LHCN-M2 (cell line): ENCODE measurements around the gene ADORA2B. TPM values are rescaled to one million over a fixed set of nuclear protein-coding genes. Genes with fewer than 3 reads are reported as not detected.
"Not testable (repeated sequence)": the region's sequence is repeated elsewhere in the genome, so short reads cannot be mapped to it uniquely, and the experiment has no call there.

Experiments used
- DNase-seq: peaks from one replicate; pipeline ENCODE4 v3.0.0-alpha.2; 2012; ENCODE audit warnings: low read depth
- total RNA-seq: library from RNA; depleted of rRNA; stranded (reverse); fragments of >200 nt; gene quantifications from 2 replicates; pipeline ENCODE4 v1.2.3, GENCODE V29; 2014

ADORA2B gene
- total RNA-seq, 1 experiment from 2014 or later: 27.8 TPM

DNA sequence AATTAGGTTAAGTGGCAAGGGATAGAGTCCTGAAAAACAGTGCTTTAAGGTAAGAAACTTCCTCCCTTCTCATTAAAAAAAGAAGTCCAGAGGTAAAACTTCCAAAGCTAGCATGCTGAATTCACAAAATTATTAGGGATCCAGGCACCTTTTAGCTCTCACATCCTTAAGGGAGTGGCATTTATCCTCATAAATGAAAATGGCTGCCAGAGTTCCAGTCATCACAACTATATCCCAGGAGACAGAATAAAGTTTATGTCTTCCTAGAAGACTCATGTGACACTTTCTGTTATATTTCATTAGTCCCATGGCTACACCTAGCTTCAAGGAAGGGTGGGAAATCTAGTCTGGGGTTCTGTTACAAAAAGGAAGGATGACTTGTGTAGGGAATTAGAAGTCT, 23.3 kb upstream of the ADORA2B start:
- DNase-seq: no peak

DNA sequence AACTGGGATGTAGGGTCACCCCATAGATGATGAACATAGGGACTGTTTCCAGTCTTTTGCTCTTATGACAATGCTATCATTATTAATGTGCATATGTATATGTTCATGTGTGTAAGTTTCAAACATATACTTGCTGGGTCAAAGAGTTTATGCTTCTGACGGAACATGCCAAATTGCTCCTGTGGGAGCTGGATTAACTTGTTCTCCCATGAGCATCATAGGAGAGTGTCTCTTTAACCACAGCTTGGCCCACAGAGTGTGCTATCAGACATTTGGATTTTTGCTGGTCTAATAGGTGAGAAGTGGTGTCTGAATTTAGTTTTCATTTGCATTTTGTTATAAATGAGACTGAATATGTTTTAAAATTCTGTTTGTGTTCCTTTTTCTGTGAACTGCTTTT, 22.3 kb upstream of the ADORA2B start:
- DNase-seq: no peak

DNA sequence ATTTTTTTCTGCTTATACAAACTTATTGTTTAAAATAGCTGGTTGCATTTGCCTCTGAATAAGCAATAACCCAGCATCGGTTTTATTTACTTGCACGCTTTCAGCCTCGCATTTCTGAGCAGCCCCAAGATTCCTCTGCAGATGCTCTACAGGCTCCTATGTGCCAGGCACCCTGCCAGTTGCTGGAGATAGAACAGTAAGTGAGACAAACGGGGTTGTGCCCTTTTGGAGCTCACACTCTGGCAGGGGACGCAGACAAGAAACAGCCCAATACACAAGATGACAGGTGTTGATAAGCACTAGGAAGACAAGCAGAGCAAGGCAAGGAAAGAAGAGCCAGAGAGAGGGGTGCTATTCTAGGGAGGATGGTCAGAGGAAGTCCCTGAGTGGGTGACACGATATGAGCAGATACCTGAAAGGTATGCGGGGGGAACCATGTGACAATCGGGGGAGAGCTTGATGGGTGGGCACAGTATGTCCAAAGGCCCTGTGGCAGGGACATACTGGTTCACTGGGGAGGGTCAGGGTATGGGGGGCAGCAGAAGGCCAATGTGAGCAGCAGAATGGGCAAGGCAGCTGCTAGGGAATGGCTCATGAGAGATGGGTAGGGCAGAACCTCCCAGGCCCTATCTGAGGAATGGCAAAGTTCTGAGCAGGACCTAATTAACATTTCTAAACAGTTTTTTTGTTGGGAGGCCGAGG, 18.7 kb upstream of the ADORA2B start:
- DNase-seq: no peak

- DNase-seq: no peak
These were observed 16.6 kb upstream of the ADORA2B start for GRCh38 chr17:15928286-15928785.

- DNase-seq: no peak
These were observed 15.0 kb upstream of the ADORA2B start for GRCh38 chr17:15929941-15930340.

DNA sequence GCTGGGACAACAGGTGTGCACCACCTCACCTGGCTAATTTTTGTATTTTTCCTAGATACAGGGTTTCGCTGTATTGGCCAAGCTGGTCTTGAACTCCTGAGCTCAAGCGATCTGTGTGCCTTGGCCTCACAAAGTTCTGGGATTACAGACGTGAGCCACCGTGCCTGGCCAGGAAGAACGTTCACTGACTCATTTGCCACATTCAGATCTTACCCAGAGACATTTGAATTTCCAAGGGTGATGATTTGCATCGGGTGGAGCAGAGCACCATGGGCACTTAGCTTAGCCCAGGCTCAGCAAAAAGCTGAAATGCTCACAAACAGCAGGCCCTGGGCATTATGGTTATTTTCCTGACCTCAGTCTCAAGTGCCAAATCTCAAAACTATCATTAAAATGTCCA, 14.5 kb upstream of the ADORA2B start:
- DNase-seq: no peak

- no peak for DNase-seq
These were observed 13.5 kb upstream of the ADORA2B start for GRCh38 chr17:15931394-15931793.

DNA sequence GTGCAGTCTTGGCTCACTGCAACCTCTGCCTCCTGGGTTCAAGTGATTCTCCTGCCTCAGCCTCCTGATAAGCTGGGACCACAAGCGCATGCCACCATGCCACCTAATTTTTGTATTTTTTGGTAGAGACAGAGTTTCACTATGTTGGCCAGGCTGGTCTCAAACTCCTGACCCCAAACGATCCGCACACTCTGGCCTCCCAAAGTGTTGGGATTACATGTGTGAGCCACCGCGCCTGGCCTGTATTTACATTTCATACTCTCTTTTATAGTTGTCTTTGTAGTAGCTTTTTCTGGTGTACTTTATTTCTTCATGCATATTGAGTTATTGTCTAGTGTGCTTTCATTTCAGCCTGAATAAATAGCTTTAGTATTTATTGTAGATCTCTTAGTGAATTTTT, 10.1 kb upstream of the ADORA2B start:
- DNase-seq: no peak

DNA sequence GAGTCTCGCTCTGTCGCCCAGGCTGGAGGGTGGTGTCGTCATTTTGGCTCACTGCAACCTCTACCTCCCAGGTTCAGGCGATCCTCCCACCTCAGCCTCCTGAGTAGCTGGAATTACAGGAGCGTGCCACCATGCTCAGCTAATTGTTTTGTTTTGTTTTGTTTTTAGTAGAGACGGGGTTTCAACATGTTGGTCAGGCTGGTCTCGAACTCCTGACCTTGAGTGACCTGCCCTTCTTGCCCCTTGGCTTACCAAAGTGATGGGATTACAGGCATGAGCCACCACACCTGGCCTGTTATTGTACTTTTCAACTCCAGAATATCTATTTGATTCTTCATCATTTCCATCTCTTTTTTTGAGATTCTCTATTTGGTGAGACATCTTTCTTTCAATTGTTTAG, 9.0 kb upstream of the ADORA2B start:
- DNase-seq: no peak

DNA sequence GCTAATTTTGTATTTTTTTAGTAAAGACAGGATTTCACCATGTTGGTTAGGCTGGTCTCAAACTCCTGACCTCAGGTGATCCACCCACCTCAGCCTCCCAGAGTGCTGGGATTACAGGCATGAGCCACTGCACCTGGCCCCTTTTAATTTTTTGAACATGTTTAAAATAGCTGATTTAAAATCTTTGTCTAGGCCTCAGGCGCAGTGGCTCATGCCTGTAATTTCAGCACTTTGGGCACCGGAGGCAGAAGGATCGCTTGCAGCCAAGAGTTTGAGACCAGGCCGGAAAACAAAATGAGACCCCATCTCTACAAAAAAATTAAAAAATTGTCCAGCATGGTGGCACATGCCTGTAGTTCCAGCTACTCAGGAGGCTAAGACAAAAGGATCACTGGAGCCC, 8.4 kb upstream of the ADORA2B start:
- DNase-seq: not testable (repeated sequence)

DNA sequence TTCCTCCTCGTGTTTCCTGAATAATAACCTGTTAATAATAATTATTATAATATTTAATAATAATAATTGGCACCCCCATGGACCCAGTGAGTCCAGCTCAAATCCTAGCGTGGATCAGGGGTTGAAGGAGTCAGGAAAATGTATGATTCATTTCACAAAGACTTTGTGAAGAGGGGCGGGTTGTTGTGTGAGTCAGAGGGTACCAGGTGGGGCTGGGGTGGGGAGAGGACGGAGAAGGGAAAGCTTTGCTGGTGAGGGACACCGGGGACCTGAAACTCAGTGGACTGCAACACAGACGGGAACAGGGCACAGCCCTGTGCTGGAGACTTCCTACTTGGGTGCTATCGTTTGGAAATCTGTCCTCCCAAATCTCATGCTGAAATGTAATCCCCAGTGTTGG, 3.1 kb upstream of the ADORA2B start:
- DNase-seq: no peak

DNA sequence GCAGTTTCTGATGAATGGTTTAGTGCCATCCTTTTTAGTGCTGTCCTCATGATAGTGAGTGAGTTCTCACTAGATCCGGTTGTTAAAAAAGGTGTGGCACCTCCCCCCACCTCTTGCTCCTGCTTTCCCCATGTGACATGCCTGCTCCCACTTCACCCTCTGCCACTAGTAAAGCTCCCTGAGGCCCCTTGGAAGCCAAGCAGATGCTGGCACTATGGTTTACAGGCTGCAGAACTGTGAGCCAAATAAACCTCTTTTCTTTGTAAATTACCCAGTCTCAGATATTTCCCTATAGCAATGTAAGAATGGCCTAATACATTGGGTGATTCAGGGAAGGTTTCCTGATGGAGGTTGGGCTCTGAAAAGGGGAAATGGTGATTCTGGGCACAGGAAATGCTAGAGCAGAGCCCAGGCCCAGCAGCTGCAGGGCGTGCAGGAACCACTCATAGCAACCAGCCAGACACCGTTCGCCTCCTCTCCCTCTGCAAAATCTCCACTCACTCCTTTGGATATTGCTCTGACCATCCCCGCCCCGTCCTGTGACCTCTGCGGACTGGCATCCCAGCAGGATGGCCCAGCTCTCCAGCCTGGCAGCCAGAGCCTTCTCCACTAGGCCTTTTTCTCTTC, 2.6 kb upstream of the ADORA2B start:
- no peak for DNase-seq

DNA sequence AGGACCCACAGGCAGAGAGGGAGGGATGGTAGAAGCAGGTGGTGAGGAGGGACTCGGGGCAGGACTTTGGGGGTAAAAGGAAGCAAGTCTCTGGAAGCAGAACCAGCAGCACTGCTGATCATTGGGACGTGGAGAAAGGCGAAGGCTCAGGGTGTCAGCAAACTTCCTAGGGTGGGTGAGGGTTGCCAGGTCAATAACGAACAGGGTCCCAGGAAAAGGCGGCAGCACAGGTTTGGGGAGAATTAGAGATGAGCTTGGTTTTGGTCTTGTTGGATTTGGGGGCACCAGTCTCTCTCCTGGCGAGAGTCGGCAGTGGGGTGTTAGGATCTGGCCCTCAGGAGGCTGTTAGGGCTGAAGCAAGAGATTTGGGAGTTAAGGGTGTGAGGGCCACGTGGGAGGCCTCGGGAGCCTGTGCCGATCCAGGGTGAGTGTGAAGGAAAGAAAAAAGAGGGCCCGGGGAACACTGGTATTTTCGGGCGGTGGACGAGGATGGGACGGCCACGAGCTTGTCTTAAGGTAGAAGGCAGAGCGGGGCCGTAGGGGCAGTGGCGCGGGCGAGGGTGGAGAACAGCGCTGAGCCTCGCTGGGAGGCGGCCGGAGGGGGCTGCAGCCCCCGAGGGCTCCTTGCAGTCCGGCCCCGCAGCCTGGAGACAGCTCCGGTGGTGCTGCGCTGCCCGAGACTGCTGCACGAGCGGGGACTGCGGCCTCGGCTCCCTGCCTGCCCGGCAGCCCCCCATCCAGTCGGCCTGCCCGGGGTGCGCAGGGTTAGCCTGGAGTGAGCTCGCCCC, 765 bp upstream of the ADORA2B start:
- DNase-seq: no peak

GRCh38 chr17:15945527-15946191, 729 bp downstream of the ADORA2B start:
- DNase-seq: no peak

- DNase-seq: no peak
These were observed 1.7 kb downstream of the ADORA2B start for GRCh38 chr17:15946611-15947120.

DNA sequence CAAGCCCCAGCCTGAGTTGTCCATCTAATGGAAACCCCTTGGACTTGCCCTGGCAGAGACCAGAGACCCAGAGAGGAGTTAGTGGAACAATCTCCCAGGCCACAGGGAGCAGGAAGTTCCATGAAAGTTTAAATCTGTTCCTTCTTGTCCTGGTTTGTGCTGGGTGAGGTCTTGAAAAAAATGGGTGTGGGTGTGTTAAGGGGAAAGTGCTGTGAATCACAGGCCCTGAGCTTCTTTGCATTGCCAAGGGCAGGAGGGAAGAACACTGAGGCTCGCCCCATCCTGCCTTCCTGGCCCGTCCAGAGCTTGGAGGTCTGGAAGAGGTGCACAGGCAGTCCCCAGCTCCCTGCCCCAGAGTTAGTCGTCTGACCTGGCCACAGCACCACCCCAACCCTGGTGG, 2.3 kb downstream of the ADORA2B start:
- DNase-seq: no peak

- DNase-seq: no peak
These were observed 3.2 kb downstream of the ADORA2B start for GRCh38 chr17:15947976-15948752.

GRCh38 chr17:15951368-15952047, 6.6 kb downstream of the ADORA2B start:
- DNase-seq: no peak

DNA sequence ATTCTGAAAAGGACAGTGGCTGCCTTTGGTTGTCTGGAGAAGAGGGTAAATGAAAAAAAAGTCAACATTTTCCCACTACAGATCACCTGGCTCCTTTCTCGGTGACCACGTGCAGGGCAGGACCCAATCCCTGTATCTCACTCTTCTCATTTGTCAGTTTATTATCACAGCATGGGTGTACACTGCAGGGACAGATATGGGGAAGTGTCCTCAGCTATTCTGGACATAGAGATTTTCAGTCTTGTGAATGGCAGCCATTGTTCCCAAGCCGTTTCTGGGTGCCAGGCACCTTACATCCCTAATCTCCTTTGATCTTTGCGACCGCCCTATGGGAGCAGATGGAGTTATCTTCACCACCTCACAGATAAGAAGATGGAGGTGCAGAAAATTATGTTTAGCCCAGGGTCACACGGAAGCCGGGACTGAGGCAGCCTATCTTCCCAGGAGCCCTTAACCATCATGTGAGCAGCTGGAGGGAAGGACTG, 7.2 kb downstream of the ADORA2B start:
- no peak for DNase-seq
